HUES6 (cell line): ENCODE results near the gene SLC25A10.
A peak's percentile ranks its signal among the peaks of the same experiment; 100 is the strongest.

Source experiments
- H3K27ac ChIP-seq: 2 replicates; pipeline ENCODE4 v1.7.0; 2013; ENCODE audit warnings: low read depth, mild to moderate bottlenecking, low read length, inconsistent platforms
- H3K27me3 ChIP-seq: 2 replicates; pipeline ENCODE4 v1.6.1; 2013; ENCODE audit warnings: low read length; ENCODE audit not compliant: control insufficient read depth, insufficient read depth
- H3K36me3 ChIP-seq: 2 replicates; pipeline ENCODE4 v1.6.1; 2013; ENCODE audit warnings: low read length; ENCODE audit not compliant: control insufficient read depth, insufficient read depth
- H3K4me1 ChIP-seq: 2 replicates; pipeline ENCODE4 v1.6.1; 2013; ENCODE audit warnings: low read length; ENCODE audit not compliant: control insufficient read depth, insufficient read depth
- H3K4me3 ChIP-seq: 2 replicates; pipeline ENCODE4 v1.5.1; 2013; ENCODE audit warnings: low read depth, low read length
- H3K9ac ChIP-seq: one replicate; pipeline ENCODE4 v1.6.1; 2013; ENCODE audit warnings: mild to moderate bottlenecking, low read length
- H3K9me3 ChIP-seq: 2 replicates; pipeline ENCODE4 v1.6.1; 2013; ENCODE audit warnings: low read depth, low read length; ENCODE audit not compliant: control insufficient read depth, insufficient read depth

Gene SLC25A10

DNA sequence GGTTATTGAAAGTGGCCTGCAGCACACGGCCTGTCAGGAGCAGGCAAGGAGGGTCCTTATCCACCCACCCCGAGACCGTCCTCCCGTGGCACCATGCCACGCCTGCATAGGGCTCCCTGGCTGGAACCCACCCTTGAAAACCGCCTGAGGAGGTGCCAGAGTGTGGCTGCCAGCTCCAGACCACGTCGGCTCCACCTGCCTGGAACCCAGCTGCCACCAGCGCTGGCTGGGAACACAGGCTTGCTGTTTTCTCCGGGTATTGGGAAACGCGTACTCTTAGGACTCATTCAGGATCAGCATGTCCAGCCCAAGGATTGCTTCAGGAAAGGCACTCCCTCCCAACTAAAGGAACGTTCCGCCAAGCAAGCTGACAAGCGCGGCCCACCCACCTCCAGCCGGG, 35.2 kb upstream of the SLC25A10 start:
- H3K9ac ChIP-seq: no peak overlapping the region
- H3K4me3 ChIP-seq: no peak overlapping the region
- no peak overlapping the region for H3K27ac ChIP-seq
- no peaks in the 10 kb centered on the region for H3K4me1 ChIP-seq
- H3K9me3 ChIP-seq: no peaks in the 10 kb centered on the region
- H3K36me3 ChIP-seq: peaks cover 44% of the 10 kb centered on the region
- H3K27me3 ChIP-seq: no peaks in the 10 kb centered on the region

DNA sequence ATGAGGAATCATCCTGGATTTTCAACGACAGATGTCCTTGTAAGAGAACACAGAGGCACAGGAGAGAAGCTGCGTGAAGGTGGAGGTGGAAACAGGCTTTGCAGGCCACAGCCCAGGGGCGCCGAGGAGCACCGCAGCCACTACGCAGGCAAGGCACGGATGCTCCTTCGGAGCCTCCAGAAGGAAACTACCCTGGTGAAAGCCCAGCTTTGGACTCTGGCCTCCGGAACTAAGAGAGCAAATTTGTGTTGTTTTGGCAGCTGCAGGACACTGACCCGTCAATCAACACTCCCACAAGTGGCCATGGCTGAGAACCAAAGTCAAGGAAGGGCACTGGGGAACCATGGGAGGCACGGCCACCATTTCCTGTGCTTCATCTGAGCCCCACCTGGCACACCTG, 31.9 kb upstream of the SLC25A10 start:
- Histone ChIP-seq H3K9me3 (no peaks in the 10 kb centered on the region), H3K27ac (no peak overlapping the region), H3K27me3 (no peaks in the 10 kb centered on the region), H3K4me3 (no peak overlapping the region), H3K4me1 (peaks cover 12% of the 10 kb centered on the region), H3K9ac (no peak overlapping the region), H3K36me3 (peaks cover 14% of the 10 kb centered on the region)

DNA sequence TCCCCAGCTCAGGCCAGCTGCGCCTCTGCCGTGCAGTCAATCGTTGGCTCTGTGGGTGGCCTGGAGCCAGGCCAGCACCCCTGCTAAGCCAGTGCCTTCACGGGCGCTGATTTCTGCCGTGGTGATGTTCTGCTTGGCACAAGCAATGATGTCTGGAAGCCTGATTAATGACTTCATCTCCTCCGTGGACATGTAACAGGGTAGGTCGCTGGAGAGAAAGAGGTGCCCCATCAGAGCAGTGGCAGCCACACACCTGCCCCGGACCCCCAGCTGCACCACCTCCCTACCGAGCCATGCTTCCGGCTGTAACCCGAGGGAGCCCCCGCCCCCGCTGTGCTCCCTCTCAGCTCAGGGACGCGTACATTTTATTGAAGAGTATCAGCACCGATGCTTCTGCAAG, 30.4 kb upstream of the SLC25A10 start:
- H3K9ac ChIP-seq: no peak overlapping the region
- H3K36me3 ChIP-seq: peaks cover 25% of the 10 kb centered on the region
- H3K9me3 ChIP-seq: no peaks in the 10 kb centered on the region
- H3K4me3 ChIP-seq: no peak overlapping the region
- H3K4me1 ChIP-seq: peaks cover 14% of the 10 kb centered on the region
- H3K27ac ChIP-seq: no peak overlapping the region
- H3K27me3 ChIP-seq: no peaks in the 10 kb centered on the region

DNA sequence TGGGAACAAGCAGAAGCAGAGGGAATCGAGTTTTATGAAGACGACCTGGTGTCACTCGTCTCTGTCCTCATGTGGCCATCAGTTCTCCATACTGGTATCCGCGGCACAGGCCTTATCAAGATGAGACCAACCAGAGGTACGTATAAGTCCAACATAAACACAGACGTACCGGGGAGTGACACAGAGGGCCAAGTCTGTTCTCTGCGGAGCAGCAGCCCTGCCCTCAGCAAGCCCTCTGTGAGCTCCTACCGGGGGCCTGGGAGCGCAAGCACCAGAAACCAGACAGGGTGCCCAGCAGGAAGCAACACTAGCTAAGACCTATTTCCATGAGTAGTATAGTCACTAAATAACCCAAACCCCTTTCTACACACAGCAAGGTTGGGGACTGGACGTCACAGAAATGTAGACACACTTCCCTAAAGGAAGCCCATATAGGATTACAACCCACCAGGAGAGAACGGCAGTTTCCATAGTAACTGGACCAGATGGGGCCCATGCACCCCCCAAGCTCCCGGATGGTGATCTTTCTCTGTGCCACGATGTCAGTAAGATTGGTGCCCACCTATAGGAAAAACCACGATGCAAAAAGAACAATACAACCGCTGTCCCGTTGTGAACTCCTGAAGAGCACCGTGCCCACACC, 29.4 kb upstream of the SLC25A10 start:
- peaks cover 35% of the 10 kb centered on the region for H3K36me3 ChIP-seq
- H3K4me3 ChIP-seq: peak overlapping the region; percentile 98
- H3K27me3 ChIP-seq: no peaks in the 10 kb centered on the region
- H3K9me3 ChIP-seq: no peaks in the 10 kb centered on the region
- H3K27ac ChIP-seq: peak overlapping the region; percentile 83; the same call in 1 of the 2 replicates
- peak overlapping the region; percentile 90 for H3K9ac ChIP-seq
- H3K4me1 ChIP-seq: peaks cover 14% of the 10 kb centered on the region

DNA sequence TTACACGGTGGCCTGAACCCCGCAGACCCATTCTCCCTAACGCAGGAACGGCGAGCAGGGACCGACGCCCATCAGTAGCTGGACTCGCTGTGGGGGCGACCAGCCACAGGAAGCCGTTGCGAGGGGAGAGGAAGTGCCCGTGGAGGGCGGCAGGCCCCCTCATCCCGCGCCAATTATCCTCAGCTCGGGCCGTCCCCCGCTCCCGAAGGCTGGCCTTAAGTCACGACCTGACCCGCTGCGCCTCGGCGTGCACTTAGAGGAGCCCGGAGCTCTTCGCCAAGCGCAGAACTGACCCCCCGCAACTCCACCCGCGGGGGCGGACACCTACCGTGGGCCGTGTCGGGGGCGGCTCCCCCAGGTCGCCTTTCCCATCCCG, 28.9 kb upstream of the SLC25A10 start:
- Histone ChIP-seq H3K36me3 (peaks cover 40% of the 10 kb centered on the region), H3K27me3 (no peaks in the 10 kb centered on the region), H3K9ac (peak overlapping the region; percentile 90), H3K9me3 (no peaks in the 10 kb centered on the region), H3K27ac (peak overlapping the region; percentile 83; the same call in 1 of the 2 replicates), H3K4me1 (peaks cover 14% of the 10 kb centered on the region), H3K4me3 (peak overlapping the region; percentile 98)

DNA sequence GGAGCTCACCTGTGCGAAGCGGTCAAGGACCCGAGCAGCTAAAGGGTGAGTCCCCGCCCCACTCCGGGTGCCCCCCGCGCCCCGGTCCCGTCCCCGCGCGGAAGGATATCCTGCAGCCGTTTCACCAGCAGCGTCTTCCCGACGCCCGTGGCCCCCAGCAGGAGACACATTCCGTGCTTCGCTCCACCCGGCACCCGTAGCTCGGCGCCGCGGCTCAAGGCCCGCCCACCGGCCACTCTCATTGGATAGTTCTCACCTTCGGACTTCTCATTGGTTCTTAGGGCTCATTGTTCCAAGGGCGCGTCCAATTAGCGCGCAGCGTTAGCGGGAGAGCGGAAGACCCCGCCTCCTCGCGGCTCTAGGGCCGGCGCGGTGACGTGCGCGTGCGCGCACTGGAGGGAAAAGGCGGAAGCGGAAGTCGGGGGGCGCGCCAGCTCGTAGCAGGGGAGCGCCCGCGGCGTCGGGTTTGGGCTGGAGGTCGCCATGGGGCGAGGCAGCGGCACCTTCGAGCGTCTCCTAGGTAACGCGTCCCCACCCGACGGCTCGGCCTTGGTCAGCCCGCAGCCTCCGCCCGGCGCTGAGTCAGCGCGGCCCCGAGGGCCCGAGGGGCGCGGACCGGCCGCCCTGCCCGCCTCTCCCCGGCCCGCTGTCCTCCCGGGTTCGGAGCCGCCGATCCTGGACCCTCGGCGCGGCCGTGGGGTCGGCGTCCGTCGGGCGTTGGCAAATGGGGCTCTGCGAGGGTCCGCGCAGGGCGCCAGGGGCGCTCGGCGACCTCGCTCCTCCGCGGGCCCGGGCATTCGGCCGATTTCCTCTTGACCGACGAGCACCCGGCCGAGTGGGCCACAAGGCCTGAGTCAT, 28.3 kb upstream of the SLC25A10 start, which contains the start of the genes ARL16 and HGS:
ARL16 (minus strand) TSS at position 214 of the 858 bp plus-strand sequence; CDS start at position 170, 44 bp downstream.
HGS (plus strand) TSS at position 428 of the 858 bp plus-strand sequence; CDS start at position 484, 56 bp downstream.
- no peaks in the 10 kb centered on the region for H3K9me3 ChIP-seq
- H3K27ac ChIP-seq: peak within 1 kb of the TSS; percentile 83; the same call in 1 of the 2 replicates
- H3K9ac ChIP-seq: peak within 1 kb of the TSS; percentile 90
- H3K27me3 ChIP-seq: no peaks in the 10 kb centered on the region
- H3K4me1 ChIP-seq: peaks cover 14% of the 10 kb centered on the region
- peak within 1 kb of the TSS; percentile 98 for H3K4me3 ChIP-seq
- peaks cover 46% of the 10 kb centered on the region for H3K36me3 ChIP-seq

DNA sequence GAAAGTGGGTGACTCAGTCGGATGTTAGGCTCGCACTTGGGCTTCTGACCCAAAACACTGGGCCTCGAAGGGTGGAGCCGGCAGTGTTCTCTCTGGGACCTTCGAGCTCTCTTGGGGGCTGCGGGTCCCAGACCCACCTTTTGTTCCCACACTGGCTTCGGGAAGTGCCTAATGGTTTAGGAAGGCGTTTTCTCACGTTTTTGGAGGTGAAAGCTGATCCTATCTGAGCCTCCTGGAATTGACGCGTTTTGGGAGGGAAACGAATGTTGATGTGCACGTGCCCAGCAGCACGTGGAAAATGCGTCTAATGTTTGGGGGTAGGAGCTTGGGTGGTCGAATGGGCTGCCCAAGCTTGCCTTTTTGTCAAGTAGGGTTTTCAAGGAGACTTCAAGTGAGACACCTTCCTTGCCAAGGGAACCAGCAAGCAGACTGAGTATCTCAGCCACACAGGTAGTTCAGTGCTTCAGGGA, 27.6 kb upstream of the SLC25A10 start:
- H3K27ac ChIP-seq: peak overlapping the region; percentile 24; the same call in 1 of the 2 replicates
- H3K4me3 ChIP-seq: peak overlapping the region; percentile 75
- H3K27me3 ChIP-seq: no peaks in the 10 kb centered on the region
- peaks cover 14% of the 10 kb centered on the region for H3K4me1 ChIP-seq
- H3K9ac ChIP-seq: peak overlapping the region; percentile 77
- H3K36me3 ChIP-seq: peaks cover 53% of the 10 kb centered on the region
- H3K9me3 ChIP-seq: no peaks in the 10 kb centered on the region

GRCh38 chr17:81685108-81685507, 27.0 kb upstream of the SLC25A10 start:
- Histone ChIP-seq H3K27ac (no peak overlapping the region), H3K36me3 (peaks cover 59% of the 10 kb centered on the region), H3K4me1 (peaks cover 14% of the 10 kb centered on the region), H3K27me3 (no peaks in the 10 kb centered on the region), H3K4me3 (peak overlapping the region; percentile 75), H3K9ac (peak overlapping the region; percentile 77), H3K9me3 (no peaks in the 10 kb centered on the region)

DNA sequence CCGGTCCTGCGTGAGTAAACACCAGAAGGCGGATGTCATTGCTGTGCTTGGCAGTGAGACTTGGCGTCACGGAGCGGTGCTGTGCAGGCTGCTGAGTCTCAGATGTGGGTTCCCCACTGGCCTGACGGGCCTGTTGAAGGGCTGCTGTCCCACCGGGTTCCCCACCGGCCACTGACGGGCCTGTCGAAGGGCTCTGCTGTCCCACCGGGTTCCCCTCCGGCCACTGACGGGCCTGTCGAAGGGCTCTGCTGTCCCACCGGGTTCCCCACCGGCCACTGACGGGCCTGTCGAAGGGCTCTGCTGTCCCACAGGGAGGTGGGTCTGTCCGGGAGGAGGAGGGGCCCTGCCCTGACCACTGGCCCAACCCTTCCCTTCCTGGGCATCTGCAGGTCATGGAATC, 25.5 kb upstream of the SLC25A10 start:
- H3K9ac ChIP-seq: no peak overlapping the region
- H3K4me3 ChIP-seq: no peak overlapping the region
- H3K36me3 ChIP-seq: peaks cover 69% of the 10 kb centered on the region
- H3K27ac ChIP-seq: no peak overlapping the region
- H3K9me3 ChIP-seq: no peaks in the 10 kb centered on the region
- H3K27me3 ChIP-seq: no peaks in the 10 kb centered on the region
- H3K4me1 ChIP-seq: peaks cover 14% of the 10 kb centered on the region

GRCh38 chr17:81687770-81688541, 24.1 kb upstream of the SLC25A10 start:
- Histone ChIP-seq H3K27ac (no peak overlapping the region), H3K9ac (no peak overlapping the region), H3K9me3 (no peaks in the 10 kb centered on the region), H3K4me3 (no peak overlapping the region), H3K4me1 (peaks cover 9% of the 10 kb centered on the region), H3K27me3 (no peaks in the 10 kb centered on the region), H3K36me3 (peaks cover 77% of the 10 kb centered on the region)
